ENCODE data around the gene TMPRSS11B. TPM values are rescaled to one million over a fixed set of nuclear protein-coding genes. Genes with fewer than 3 reads are reported as not detected.

Gene TMPRSS11B
- total RNA-seq = not detected in 2 replicates

GRCh38 chr4:68245594-68245993 lies at the start of gene TMPRSS11B:
Gene TMPRSS11B (minus strand): TSS chr4:68245694. CDS start chr4:68245558, 136 bp downstream.

Other genes starting within 250 kb of the TMPRSS11B start
- not detected in 2 replicates for gene TMPRSS11F, start 115.8 kb downstream of the TMPRSS11B start, total RNA-seq
- 22.7 and 31.3 TPM in 2 replicates for gene YTHDC1, start 104.4 kb upstream of the TMPRSS11B start, total RNA-seq
- not detected in 2 replicates for gene TMPRSS11E, start 201.8 kb upstream of the TMPRSS11B start, total RNA-seq

Measured in cardiac ventricle fibroblast (primary cell).